K562 (cell line): ENCODE measurements around the gene C22orf39. TPM values are rescaled to one million over a fixed set of nuclear protein-coding genes. Genes with fewer than 3 reads are reported as not detected.

Experiments used
- ARID4B ChIP-seq: sonication (generic); formaldehyde crosslinking; IDR thresholded peaks from 2 replicates; pipeline ENCODE4 v1.8.0; 2022; ENCODE audit warnings: mild to moderate bottlenecking, missing genetic modification reagents
- BHLHE40 ChIP-seq: IDR thresholded peaks from 2 replicates; pipeline ENCODE4 v1.6.1; 2011; ENCODE audit warnings: low read length, improper control_type of control experiment
- E2F8 ChIP-seq: fragments of 450-650 bp; IDR thresholded peaks from 2 replicates; pipeline ENCODE4 v1.7.1; 2018; ENCODE audit warnings: mild to moderate bottlenecking, low read depth; ENCODE audit not compliant: partially characterized antibody
- HMG20B ChIP-seq: fragments of 250-450 bp; sonication (Bioruptor Pico); IDR thresholded peaks from 2 replicates; pipeline ENCODE4 v1.5.0; 2021; ENCODE audit warnings: mild to moderate bottlenecking
- KLF13 ChIP-seq: fragments of 450-650 bp; IDR thresholded peaks from 2 replicates; pipeline ENCODE4 v1.6.1; 2016; ENCODE audit warnings: missing genetic modification characterization, low read depth, mild to moderate bottlenecking, missing compliant biosample characterization, moderate library complexity, borderline replicate concordance
- NFXL1 ChIP-seq: fragments of 450-650 bp; formaldehyde crosslinking; IDR thresholded peaks from 2 replicates; pipeline ENCODE4 v1.4.0; 2021; ENCODE audit warnings: mild to moderate bottlenecking
- ZFP30 ChIP-seq: fragments of 250-450 bp; sonication (Bioruptor Pico); IDR thresholded peaks from 2 replicates; pipeline ENCODE4 v1.8.0; 2022; ENCODE audit warnings: moderate library complexity, mild to moderate bottlenecking, inconsistent platforms, borderline replicate concordance
- ZFPM2 ChIP-seq: fragments of 250-450 bp; sonication (Bioruptor Pico); IDR thresholded peaks from 2 replicates; pipeline ENCODE4 v1.5.1; 2022; ENCODE audit warnings: mild to moderate bottlenecking
- ZNF695 ChIP-seq: fragments of 450-650 bp; formaldehyde crosslinking; IDR thresholded peaks from 2 replicates; pipeline ENCODE4 v1.4.0; 2020; ENCODE audit warnings: mild to moderate bottlenecking, moderate library complexity
- polyA plus RNA-seq, 8 experiments: library from polyadenylated mRNA; depleted of rRNA in 4 of 8; stranded (reverse) in 5 of 8; unstranded in 3 of 8; fragments of >200 nt; fragmentation: Nextera tagmentation in 2 of 8; fragmentation: Illumina TruSeq in 1 of 8; extraction: Ambion mirVana in 2 of 8; extraction: Trizol in 1 of 8; gene quantifications; 2 replicates each; pipeline versions ENCODE4 v1.2.1 to v1.2.3, GENCODE V29; 2011 to 2014; ENCODE audit warnings: inconsistent platforms in 1 of 8, missing spikeins in 1 of 8
- total RNA-seq, 7 experiments: library from RNA; depleted of rRNA in 6 of 7; stranded (reverse); fragments of >200 nt in 6 of 7; fragmentation: Illumina TruSeq in 2 of 7; extraction: Trizol in 2 of 7; gene quantifications; 2 replicates each; pipeline versions ENCODE4 v1.2.1 to v1.2.3, GENCODE V29; 2011 to 2021; ENCODE audit warnings: low replicate concordance in 1 of 7
- TF ChIP-seq, protein P1 (sequence below): fragments of 250-450 bp; sonication (Bioruptor Pico); IDR thresholded peaks from 2 replicates; pipeline ENCODE4 v1.4.0; 2020; ENCODE audit warnings: mild to moderate bottlenecking

C22orf39 gene
- total and polyA plus RNA-seq, 9 of the 15 experiments (the other 6 are each of a cell fraction or from before 2014, with no cell fraction given), result 20.4 to 139 (median 66.8) TPM

DNA sequence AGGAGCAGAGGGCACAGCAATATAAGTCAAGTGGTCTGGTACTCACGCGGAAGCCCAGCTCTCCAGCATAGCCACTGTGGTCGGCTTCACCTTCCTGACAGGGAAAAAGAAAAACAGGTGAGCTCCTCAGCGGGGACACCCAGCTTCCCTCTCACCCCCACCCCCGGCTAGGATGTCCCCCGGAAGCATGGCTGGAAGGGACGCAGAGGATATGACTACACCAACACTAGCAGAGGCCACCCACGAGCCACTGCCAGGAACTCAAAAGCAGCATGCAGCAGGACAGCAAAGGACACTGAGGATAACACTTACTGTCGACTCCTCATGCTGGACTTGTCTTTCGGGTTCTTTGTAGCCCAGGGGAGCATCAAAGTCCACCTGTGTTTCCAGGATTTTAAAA lies 9.0 kb upstream of the C22orf39 start (continued):
- TF ChIP-seq E2F8 (no peak), KLF13 (peak; percentile 38; the same call in 1 of the 2 replicates), NFXL1 (CRISPR knock-in tag) (no peak), BHLHE40 (no peak), HMG20B (CRISPR knock-in tag) (no peak), ZFP30 (no peak), ZFPM2 (0 out of 2 replicates have a peak, but pooled peaks have one; percentile 32), ARID4B (CRISPR knock-in tag) (no peak), ZNF695 (CRISPR knock-in tag) (no peak)
- TF ChIP-seq, protein P1, sequence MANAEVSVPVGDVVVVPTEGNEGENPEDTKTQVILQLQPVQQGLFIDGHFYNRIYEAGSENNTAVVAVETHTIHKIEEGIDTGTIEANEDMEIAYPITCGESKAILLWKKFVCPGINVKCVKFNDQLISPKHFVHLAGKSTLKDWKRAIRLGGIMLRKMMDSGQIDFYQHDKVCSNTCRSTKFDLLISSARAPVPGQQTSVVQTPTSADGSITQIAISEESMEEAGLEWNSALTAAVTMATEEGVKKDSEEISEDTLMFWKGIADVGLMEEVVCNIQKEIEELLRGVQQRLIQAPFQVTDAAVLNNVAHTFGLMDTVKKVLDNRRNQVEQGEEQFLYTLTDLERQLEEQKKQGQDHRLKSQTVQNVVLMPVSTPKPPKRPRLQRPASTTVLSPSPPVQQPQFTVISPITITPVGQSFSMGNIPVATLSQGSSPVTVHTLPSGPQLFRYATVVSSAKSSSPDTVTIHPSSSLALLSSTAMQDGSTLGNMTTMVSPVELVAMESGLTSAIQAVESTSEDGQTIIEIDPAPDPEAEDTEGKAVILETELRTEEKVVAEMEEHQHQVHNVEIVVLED (CRISPR knock-in tag), result no peak
